HepG2 (cell line): ENCODE measurements around the gene LYRM4. TPM values are rescaled to one million over a fixed set of nuclear protein-coding genes. Genes with fewer than 3 reads are reported as not detected.

ENCODE experiments used
- ATAC-seq: fragments of 200-7000 bp; cut with Tn5 transposase; 3 replicates; pipeline ENCODE4 v1.9.1; 2020; ENCODE audit warnings: mild to moderate bottlenecking, moderate library complexity
- BruUV-seq: library from RNA; stranded (reverse); fragments of 400-500 nt; replicated peaks from 2 replicates; lab custom pipeline; 2021; lab: Mats Ljungman, UMichigan
- CTCF ChIA-PET: fragments of 300-600 bp; formaldehyde crosslinking; extraction: SDS; loops from one replicate; lab custom pipeline; 2021; ENCODE audit warnings: low total read pairs, inconsistent platforms, low intra/inter-chr PET ratio; lab: Yijun Ruan, JAX
- POLR2A ChIA-PET: fragments of 350-600 bp; sonication (Branson Sonifier 250); formaldehyde crosslinking; loops from one replicate; lab custom pipeline; 2020; ENCODE audit warnings: antibody characterized with exemption, inconsistent platforms; lab: Yijun Ruan, JAX
- DNase-seq: peaks from one replicate; pipeline ENCODE4 v3.0.0-alpha.2; 2015; ENCODE audit warnings: low spot score
- FAIRE-seq: peaks from 3 replicates; lab custom pipeline; 2011; peaks lifted over from hg19 to GRCh38; lab: Jason Lieb, UNC
- H2AFZ ChIP-seq: one replicate; pipeline ENCODE4 v1.6.1; 2011; ENCODE audit warnings: low read length, inconsistent platforms
- H3K27ac ChIP-seq: fragments of 300-600 bp; 3 replicates; pipeline ENCODE4 v1.8.0; 2011; ENCODE audit warnings: mixed run types, mild to moderate bottlenecking, mixed read lengths, low read length, inconsistent platforms; ENCODE audit not compliant: insufficient read depth; ENCODE audit errors: extremely low read length
- H3K27me3 ChIP-seq, 2 experiments: fragments of 200-600 bp in 1 of 2; 2 replicates in 1 of 2; 3 replicates in 1 of 2; pipeline versions ENCODE4 v1.6.0 to v1.8.0; 2011; ENCODE audit warnings: low read length in 2 of 2, mild to moderate bottlenecking in 2 of 2, moderate library complexity in 2 of 2, inconsistent platforms in 1 of 2; ENCODE audit not compliant: insufficient read depth in 2 of 2, control insufficient read depth in 1 of 2
- H3K36me3 ChIP-seq, 2 experiments: fragments of 200-600 bp in 1 of 2; replicated peaks in 1 of 2; 2 replicates in 1 of 2; 3 replicates in 1 of 2; pipeline versions ENCODE4 v1.5.1 to v1.8.0; 2011; ENCODE audit warnings: low read length in 2 of 2, inconsistent platforms in 1 of 2; ENCODE audit not compliant: insufficient read depth in 2 of 2, control insufficient read depth in 1 of 2
- H3K4me1 ChIP-seq: 2 replicates; pipeline ENCODE4 v1.5.1; 2012; ENCODE audit warnings: low read length, inconsistent platforms; ENCODE audit not compliant: insufficient read depth
- H3K4me2 ChIP-seq: 2 replicates; pipeline ENCODE4 v1.6.0; 2011; ENCODE audit warnings: low read depth, low read length, inconsistent platforms
- H3K4me3 ChIP-seq, 3 experiments: fragments of 200-600 bp in 1 of 3; sonication (generic), shearing (Covaris generic) in 1 of 3; replicated peaks in 1 of 3; 2 replicates each; pipeline ENCODE4 v1.5.1; 2011 to 2016; ENCODE audit warnings: low read length in 3 of 3, inconsistent platforms in 2 of 3, low read depth in 2 of 3, mild to moderate bottlenecking in 2 of 3, control low read depth in 1 of 3, mixed read lengths in 1 of 3; ENCODE audit not compliant: insufficient read depth in 1 of 3
- H3K79me2 ChIP-seq: one replicate; pipeline ENCODE4 v1.6.1; 2011; ENCODE audit warnings: low read length, inconsistent platforms; ENCODE audit not compliant: insufficient read depth
- H3K9ac ChIP-seq: 2 replicates; pipeline ENCODE4 v1.6.0; 2011; ENCODE audit warnings: mild to moderate bottlenecking, low read depth, low read length, inconsistent platforms; ENCODE audit not compliant: insufficient read depth
- H3K9me3 ChIP-seq: 2 replicates; pipeline ENCODE4 v1.5.1; 2012; ENCODE audit warnings: mild to moderate bottlenecking, low read length
- H4K20me1 ChIP-seq: 2 replicates; pipeline ENCODE4 v1.6.0; 2011; ENCODE audit warnings: inconsistent platforms, mild to moderate bottlenecking, low read length, moderate library complexity; ENCODE audit not compliant: insufficient read depth
- CSRNP2 ChIP-seq: sonication (generic); formaldehyde crosslinking; conservative IDR thresholded peaks from 2 replicates; pipeline ENCODE4 v1.8.0; 2022; ENCODE audit warnings: low read depth, missing genetic modification reagents
- GATA4 ChIP-seq: sonication (generic); IDR thresholded peaks from 2 replicates; pipeline ENCODE4 v1.6.1; 2016; ENCODE audit warnings: antibody characterized with exemption, low read depth, borderline replicate concordance
- HNRNPL ChIP-seq: fragments of 200-400 bp; formaldehyde crosslinking; IDR thresholded peaks from 2 replicates; pipeline ENCODE4 v1.6.1; 2017; ENCODE audit warnings: mild to moderate bottlenecking, low read depth, low read length
- NR2F1 ChIP-seq, 2 experiments: fragments of 450-650 bp in 1 of 2; formaldehyde crosslinking in 1 of 2; IDR thresholded peaks; 2 replicates each; pipeline versions ENCODE4 v1.5.0 to v1.6.1; 2016 to 2020; ENCODE audit warnings: mild to moderate bottlenecking in 1 of 2, missing compliant biosample characterization in 1 of 2, missing genetic modification reagents in 1 of 2, moderate library complexity in 1 of 2
- PAXIP1 ChIP-seq: sonication (generic); formaldehyde crosslinking; conservative IDR thresholded peaks from 2 replicates; pipeline ENCODE4 v1.4.0; 2020; ENCODE audit warnings: mild to moderate bottlenecking, missing genetic modification reagents, moderate library complexity
- ZMAT3 ChIP-seq: sonication (generic); formaldehyde crosslinking; conservative IDR thresholded peaks from 2 replicates; pipeline ENCODE4 v1.7.0; 2021; ENCODE audit warnings: missing genetic modification reagents
- ZNF136 ChIP-seq: sonication (generic); formaldehyde crosslinking; IDR thresholded peaks from 2 replicates; pipeline ENCODE4 v1.8.1; 2022; ENCODE audit warnings: low read depth, mild to moderate bottlenecking, moderate library complexity, missing genetic modification reagents
- ZNF333 ChIP-seq: sonication (generic); formaldehyde crosslinking; IDR thresholded peaks from 2 replicates; pipeline ENCODE4 v1.4.0; 2020; ENCODE audit warnings: mild to moderate bottlenecking, missing genetic modification reagents, borderline replicate concordance
- WGBS: methylation state at CpG from one replicate; pipeline ENCODE4 v1.1.6; 2017; ENCODE audit warnings: low lambda C conversion rate; 5-methylcytosine and 5-hydroxymethylcytosine counted together
- in situ Hi-C: cut with HindIII; loops from 2 replicates; pipeline ENCODE4 v1.10.0; 2017; ENCODE audit warnings: low pct_unique_long_range_greater_than_20kb; ENCODE audit not compliant: extremely low pct_ligation_motif_present
- intact Hi-C: fragments of 100-400 bp; cut with micrococcal nuclease; formaldehyde crosslinking; loops from one replicate; pipeline ENCODE4 v1.10.0; 2022; ENCODE audit not compliant: unreplicated experiment
- polyA plus RNA-seq, 8 experiments: library from polyadenylated mRNA; depleted of rRNA in 3 of 8; stranded (reverse) in 7 of 8; unstranded in 1 of 8; fragments of >200 nt; fragmentation: Illumina TruSeq in 4 of 8; extraction: Trizol in 4 of 8; gene quantifications; 2 replicates each; pipeline versions ENCODE4 v1.2.1 to v1.2.3, GENCODE V29; 2011 to 2016; ENCODE audit warnings: low read depth in 4 of 8, missing spikeins in 1 of 8, mixed read lengths in 1 of 8; ENCODE audit not compliant: insufficient read depth in 1 of 8
- total RNA-seq, 5 experiments: library from RNA; depleted of rRNA; stranded (reverse); fragments of >200 nt; fragmentation: Illumina TruSeq; extraction: Trizol; gene quantifications; 2 replicates each; pipeline ENCODE4 v1.2.3, GENCODE V29; 2016; ENCODE audit warnings: low read depth in 1 of 5
- TF ChIP-seq, protein P1 (sequence below): sonication (generic); formaldehyde crosslinking; IDR thresholded peaks from 2 replicates; pipeline ENCODE4 v1.5.0; 2020; ENCODE audit warnings: mild to moderate bottlenecking, missing genetic modification reagents

LYRM4 gene
- total and polyA plus RNA-seq, 2 of the 13 experiments (the other 11 are each of a cell fraction or from before 2014, with no cell fraction given): 64.6 to 67.5 TPM

- TF ChIP-seq, protein P1, sequence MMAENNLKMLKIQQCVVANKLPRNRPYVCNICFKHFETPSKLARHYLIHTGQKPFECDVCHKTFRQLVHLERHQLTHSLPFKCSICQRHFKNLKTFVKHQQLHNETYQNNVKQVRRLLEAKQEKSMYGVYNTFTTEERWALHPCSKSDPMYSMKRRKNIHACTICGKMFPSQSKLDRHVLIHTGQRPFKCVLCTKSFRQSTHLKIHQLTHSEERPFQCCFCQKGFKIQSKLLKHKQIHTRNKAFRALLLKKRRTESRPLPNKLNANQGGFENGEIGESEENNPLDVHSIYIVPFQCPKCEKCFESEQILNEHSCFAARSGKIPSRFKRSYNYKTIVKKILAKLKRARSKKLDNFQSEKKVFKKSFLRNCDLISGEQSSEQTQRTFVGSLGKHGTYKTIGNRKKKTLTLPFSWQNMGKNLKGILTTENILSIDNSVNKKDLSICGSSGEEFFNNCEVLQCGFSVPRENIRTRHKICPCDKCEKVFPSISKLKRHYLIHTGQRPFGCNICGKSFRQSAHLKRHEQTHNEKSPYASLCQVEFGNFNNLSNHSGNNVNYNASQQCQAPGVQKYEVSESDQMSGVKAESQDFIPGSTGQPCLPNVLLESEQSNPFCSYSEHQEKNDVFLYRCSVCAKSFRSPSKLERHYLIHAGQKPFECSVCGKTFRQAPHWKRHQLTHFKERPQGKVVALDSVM (CRISPR knock-in tag): no peak
- TF ChIP-seq HNRNPL (no peak), ZNF136 (CRISPR knock-in tag) (no peak), CSRNP2 (CRISPR knock-in tag) (no peak)
- TF ChIP-seq, all 625 proteins: peak for 48
These were observed 877 bp upstream of the LYRM4 start (continued) for GRCh38 chr6:5261545-5262109.

GRCh38 chr6:5260111-5260620, 584 bp downstream of the LYRM4 start:
- WGBS: 6% methylated on average over 13 of the region's 22 CpGs
- H3K4me3 ChIP-seq: peak overlapping the region; percentile 85 to 99 (median 86)
- peak; percentile 77 for FAIRE-seq
- no peaks in the 10 kb centered on the region; the same call in 1 of the 2 replicates for H4K20me1 ChIP-seq
- CTCF ChIA-PET: no interaction called here
- peak; percentile 85 for ATAC-seq
- in situ Hi-C loops: no loop called here
- peak overlapping the region; percentile 24 for H2AFZ ChIP-seq
- BruUV-seq: no TSS peak
- intact Hi-C loops: loop anchor here (5.0 kb wide), 1 partner anchor 118 kb away; no protein-coding TSS in a partner anchor
- H3K79me2 ChIP-seq: peaks cover 63% of the 10 kb centered on the region
- H3K27ac ChIP-seq: peak overlapping the region; percentile 98
- peak overlapping the region; percentile 98 for H3K9ac ChIP-seq
- DNase-seq: peak; percentile 81
- H3K9me3 ChIP-seq: no peaks in the 10 kb centered on the region
- H3K4me1 ChIP-seq: peaks cover 43% of the 10 kb centered on the region
- POLR2A ChIA-PET: interaction anchor here (1.0 to 2.4 kb wide), 13 partner anchors 8 to 203 kb away, joined by 3 to 11 read pairs (median 3); no protein-coding TSS in a partner anchor
- H3K4me2 ChIP-seq: peak overlapping the region; percentile 90
- peaks cover 0 to 2% of the 10 kb centered on the region in 2 experiments; a peak in 1 of 5 replicates for H3K27me3 ChIP-seq
- peaks cover 0 to 3% of the 10 kb centered on the region in 2 experiments; a peak in 2 of 5 replicates for H3K36me3 ChIP-seq
- TF ChIP-seq NR2F1 (CRISPR knock-in tag; IDR thresholded peaks at IDR 0.05): peak in 1 of 2 experiments; percentile 28; a peak in 1 of 4 replicates
- TF ChIP-seq ZMAT3 (CRISPR knock-in tag): 0 out of 2 replicates have a peak, but pooled peaks have one; percentile 20
- 0 out of 2 replicates have a peak, but pooled peaks have one; percentile 4 for TF ChIP-seq GATA4
- 0 out of 2 replicates have a peak, but pooled peaks have one; percentile 16 for TF ChIP-seq PAXIP1 (CRISPR knock-in tag)
- no peak for TF ChIP-seq ZNF333 (CRISPR knock-in tag)
